Endometrial microvascular endothelial cells (primary cell): ENCODE data around the gene PGAM1. TPM values are rescaled to one million over a fixed set of nuclear protein-coding genes. Genes with fewer than 3 reads are reported as not detected.

Experiments used
- total RNA-seq: library from RNA; depleted of rRNA; stranded (reverse); fragments of >200 nt; gene quantifications from one replicate; pipeline ENCODE4 v1.2.3, GENCODE V29; 2015; ENCODE audit errors: inconsistent ontology term

The PGAM1 gene
- total RNA-seq, 1 donor from 2014 or later: 735 TPM

Other genes with a start within 250 kb of the PGAM1 start
- not detected for gene SLIT1, start 240.2 kb upstream of the PGAM1 start, total RNA-seq
- gene ARHGAP19, start 133.6 kb upstream of the PGAM1 start, total RNA-seq: 13.8 TPM
- gene FRAT1, start 106.9 kb upstream of the PGAM1 start, total RNA-seq: 0.84 TPM
- 8.3 TPM for gene FRAT2, start 91.5 kb upstream of the PGAM1 start, total RNA-seq
- gene RRP12, start 24.9 kb upstream of the PGAM1 start, total RNA-seq: 27.9 TPM
- 76.7 TPM for gene EXOSC1, start 19.8 kb downstream of the PGAM1 start, total RNA-seq
- 62.8 TPM for gene ZDHHC16, start 20.0 kb downstream of the PGAM1 start, total RNA-seq
- gene MMS19, start 72.2 kb downstream of the PGAM1 start, total RNA-seq: 91.4 TPM
- gene UBTD1, start 72.7 kb downstream of the PGAM1 start, total RNA-seq: 34.5 TPM
- gene ANKRD2, start 146.6 kb downstream of the PGAM1 start, total RNA-seq: 2.5 TPM
- gene HOGA1, start 158.2 kb downstream of the PGAM1 start, total RNA-seq: 0.37 TPM
- not detected for gene C10orf62, start 163.5 kb downstream of the PGAM1 start, total RNA-seq
- 4.7 TPM for gene MORN4, start 207.3 kb downstream of the PGAM1 start, total RNA-seq
- 24.6 TPM for gene PI4K2A, start 214.5 kb downstream of the PGAM1 start, total RNA-seq